ENCODE measurements around the gene PIAS4.

Gene PIAS4

DNA sequence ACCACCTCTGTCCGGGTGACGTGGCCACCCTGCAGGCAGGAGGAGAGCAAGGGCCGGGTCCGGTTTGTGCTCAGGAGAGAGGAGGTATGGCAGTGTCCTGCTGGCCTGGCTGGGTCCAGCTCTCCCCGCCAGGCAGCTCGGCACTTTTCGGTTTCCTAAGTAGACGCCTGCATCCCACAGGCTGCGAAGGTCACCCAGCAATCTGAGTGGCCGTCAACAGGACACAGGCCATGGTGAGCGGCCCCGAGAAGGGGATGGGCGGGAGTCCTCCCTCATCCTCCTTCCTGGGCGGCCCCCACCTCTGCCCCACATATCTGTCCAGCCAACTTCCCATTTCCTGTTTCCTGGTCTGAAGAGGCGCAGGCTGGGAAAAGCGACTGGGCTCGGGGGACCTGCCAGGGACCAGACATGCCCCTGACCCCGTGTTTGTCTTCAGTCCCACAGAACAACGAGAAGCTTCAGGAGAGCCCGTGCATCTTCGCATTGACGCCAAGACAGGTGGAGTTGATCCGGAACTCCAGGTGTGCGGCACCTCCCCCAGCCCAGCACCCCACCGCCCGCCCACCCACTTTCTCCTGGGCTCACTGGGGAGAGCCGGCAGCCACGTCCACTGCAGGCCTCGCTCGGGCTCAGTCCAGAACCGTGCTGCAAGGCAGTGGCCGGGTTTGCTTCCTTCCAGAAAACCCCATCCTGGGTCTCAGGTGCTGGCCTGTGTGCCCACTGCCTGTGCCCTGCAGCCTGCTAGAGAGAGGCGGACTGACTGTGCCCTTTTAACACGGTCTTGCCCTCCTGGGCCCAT lies 16.3 kb downstream of the PIAS4 start:
- DNase-seq, result no peak

DNA sequence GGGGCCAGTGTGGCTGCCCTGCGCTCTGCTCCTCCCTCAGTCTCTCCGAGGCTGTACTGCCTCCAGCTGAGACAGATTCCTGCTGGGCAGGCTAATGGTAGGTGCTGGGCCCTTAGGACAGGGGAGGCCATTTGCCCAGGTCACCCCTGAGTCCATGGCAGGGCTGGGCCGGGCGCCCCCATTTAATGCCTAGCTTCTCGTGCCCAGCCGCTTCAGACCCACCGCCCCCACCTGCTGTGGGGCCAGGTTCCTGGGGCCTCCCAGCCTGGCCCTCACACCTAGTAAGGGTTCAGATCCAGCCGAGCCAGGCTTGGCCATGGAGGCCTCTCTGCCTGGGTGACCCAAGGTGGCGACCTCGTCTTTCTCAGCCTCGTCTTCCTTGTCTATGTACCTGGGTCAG lies 17.8 kb downstream of the PIAS4 start:
- no peak for DNase-seq

DNA sequence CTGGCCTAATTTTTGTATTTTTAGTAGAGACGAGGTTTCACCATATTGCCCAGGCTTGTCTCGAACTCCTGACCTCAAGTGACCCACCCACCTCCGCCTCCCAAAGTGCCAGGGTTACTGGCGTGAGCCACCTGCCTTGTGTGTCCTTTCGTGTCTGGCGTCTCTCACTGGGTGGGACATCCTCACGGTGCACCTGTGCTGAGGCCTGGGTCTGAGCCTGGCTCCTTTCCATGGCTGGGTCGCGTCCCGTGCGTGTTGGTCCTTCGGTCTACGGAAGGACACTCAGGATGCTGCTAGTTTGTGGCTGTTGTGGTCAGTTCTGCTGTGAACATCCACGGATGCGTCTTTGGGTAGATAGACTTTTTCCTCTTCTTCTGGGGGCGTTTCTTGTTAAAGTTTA lies 19.6 kb downstream of the PIAS4 start:
- no peak for DNase-seq

DNA sequence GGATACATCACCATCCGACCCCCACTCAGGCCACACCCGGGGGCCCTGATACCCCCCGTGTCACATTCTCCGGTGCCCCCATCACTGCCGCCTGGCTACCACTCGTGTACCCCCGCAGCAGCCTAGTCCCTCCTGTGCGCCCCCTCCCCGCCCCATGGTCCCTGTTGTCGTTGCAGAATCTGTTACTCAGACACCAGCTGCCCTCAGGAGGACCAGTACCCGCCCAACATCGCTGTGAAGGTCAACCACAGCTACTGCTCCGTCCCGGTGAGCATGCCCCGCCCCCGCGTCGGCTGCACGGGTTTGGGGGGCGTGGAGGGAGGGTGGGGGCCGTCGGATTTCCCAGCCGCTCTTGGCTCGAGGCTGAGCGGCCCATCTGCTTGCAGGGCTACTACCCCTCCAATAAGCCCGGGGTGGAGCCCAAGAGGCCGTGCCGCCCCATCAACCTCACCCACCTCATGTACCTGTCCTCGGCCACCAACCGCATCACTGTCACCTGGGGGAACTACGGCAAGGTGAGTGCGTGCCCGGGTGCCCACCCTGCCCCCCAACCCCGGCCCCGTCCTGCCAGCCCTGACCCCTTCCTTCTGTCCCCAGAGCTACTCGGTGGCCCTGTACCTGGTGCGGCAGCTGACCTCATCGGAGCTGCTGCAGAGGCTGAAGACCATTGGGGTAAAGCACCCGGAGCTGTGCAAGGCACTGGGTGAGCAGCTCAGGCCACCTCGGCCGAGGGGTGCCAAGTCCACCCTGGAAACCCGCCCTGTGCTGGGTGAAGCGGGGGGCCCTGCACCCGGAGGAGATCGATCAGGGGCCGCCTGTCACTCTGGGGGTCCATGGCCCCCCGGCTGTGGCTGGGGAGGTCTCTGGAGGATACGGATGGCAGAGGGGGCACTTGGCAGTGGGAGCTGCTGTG lies 21.1 kb downstream of the PIAS4 start:
- DNase-seq, result no peak

DNA sequence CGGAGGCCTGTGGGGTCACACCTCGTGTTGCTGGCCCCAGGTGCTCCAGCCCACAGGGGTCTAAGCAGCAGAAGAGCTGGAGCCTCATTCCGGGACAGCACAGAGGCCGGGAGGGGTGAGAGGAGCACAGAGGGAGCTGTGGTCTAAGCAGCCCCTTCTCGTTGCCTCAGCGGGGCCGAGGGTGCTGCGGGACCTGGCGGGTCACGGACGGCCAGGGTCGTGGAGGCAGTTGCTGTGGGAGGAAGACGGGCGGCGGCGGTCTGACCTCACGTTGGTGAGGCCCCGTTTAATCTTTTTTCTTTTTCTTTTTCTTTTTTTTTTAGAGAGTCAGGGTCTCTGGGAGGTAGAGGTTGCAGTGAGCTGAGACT lies 21.7 kb downstream of the PIAS4 start:
- DNase-seq, result no peak

- no peak for DNase-seq
Observed at GRCh38 chr19:4030552-4030951, 23.0 kb downstream of the PIAS4 start.

- no peak for DNase-seq
Observed at GRCh38 chr19:4030981-4031380, 23.4 kb downstream of the PIAS4 start.

GRCh38 chr19:4031420-4031819 lies 23.9 kb downstream of the PIAS4 start:
- DNase-seq, result no peak

- no peak for DNase-seq
Observed at GRCh38 chr19:4032436-4032835, 24.9 kb downstream of the PIAS4 start.

DNA sequence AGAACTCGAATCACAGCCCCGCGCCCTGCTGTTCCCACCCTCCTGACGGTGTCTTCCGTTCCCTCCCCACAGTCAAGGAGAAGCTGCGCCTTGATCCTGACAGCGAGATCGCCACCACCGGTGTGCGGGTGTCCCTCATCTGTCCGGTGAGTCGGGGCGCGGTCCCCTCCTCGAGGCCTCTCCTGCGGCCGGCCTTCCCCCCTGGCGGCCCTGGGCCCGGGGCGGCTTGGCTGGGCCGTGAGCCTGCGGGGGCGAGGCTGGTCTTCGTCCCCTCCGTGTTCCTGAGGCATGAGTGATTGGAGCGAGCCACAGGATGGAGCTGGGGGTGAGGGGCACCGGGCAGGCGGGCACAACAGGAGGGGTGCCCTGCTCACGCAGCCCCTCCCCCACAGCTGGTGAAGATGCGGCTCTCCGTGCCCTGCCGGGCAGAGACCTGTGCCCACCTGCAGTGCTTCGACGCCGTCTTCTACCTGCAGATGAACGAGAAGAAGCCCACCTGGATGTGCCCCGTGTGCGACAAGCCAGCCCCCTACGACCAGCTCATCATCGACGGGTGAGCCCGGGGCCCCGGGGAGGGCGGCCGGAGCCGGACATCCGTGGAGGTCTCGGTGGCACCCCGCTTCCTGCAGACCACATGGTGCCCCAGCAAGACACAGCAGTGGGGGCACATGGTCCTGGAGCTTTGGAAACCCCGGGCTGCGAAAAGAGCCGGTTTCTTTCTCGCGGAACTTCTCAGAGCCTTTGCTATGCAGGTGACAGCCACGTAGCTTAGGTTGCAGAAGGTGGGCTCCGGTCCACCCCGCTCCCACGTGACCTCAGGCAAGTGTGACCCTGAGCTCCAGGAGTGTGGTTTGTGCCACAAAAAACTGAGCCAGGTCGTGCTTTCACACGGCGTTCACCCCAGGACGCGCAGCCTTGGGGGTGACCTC lies 25.8 kb downstream of the PIAS4 start:
- no peak for DNase-seq

- no peak for DNase-seq
Observed at GRCh38 chr19:4034048-4035017, 26.8 kb downstream of the PIAS4 start.

- no peak for DNase-seq
Observed at GRCh38 chr19:4035018-4035566, 27.6 kb downstream of the PIAS4 start.

DNA sequence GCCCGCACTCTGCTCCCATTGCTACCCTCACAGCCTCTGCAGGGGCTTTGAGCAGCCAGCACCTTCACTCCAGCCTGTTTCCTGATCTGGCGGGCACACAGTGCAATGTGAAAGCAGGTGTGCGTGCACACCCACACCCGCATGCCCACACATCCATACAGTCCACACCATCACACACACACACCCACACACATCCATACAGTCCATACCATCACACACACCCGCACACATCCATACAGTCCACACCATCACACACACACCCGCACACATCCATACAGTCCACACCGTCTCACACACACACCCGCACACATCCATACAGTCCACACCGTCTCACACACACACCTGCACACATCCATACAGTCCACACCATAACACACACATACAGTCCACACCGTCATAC lies 28.0 kb downstream of the PIAS4 start:
- DNase-seq, result no peak

DNA sequence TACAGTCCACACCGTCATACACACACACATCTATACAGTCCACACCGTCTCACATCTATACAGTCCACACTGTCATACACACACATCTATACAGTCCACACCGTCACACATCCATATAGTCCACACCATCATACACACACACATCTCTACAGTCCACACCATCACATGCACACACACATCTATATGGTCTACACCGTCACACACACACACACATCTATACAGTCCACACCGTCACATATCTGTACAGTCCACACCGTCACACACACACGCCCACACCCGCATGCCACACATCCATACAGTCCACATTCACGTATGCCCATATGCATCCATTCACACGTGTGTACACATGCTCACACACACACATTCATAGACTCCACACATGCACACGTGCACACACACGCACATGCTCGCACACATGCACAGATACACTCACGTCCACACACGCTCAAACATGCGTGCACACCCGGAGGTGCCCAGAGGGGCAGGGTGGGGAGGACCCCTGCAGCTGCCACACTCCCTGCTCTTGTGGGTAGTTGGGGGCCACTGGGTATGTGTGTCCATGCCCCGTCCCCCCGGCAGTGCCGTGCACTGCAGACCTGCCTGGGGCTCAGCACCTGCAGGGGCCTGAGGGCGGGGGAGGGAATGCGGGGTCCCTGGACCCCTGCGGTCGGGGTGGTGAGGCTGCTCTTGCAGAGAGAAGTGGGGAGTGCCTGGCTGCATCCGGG lies 29.2 kb downstream of the PIAS4 start:
- DNase-seq, result no peak

- DNase-seq, result no peak
Observed at GRCh38 chr19:4037301-4037949, 29.9 kb downstream of the PIAS4 start.

DNA sequence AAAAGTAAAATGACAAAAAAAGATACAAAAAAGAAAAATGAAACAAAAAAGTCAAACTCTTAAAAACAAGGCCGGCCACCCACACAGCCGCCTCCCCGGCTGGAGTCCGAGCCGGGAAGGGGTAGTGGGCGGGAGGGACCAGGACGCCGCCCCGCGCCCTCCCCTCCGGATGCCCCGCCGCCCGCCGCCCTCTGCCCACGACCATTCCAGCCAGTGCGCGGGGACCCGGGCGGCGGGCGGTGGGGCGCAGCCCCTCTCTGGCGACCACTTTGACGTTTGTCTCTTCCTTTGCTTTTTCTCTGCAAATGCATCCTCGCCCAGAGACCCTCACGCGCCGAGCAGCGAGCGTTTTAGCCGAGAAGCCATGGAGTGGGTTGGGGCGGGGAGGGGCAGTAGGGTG lies 30.5 kb downstream of the PIAS4 start:
- DNase-seq, result no peak

DNA sequence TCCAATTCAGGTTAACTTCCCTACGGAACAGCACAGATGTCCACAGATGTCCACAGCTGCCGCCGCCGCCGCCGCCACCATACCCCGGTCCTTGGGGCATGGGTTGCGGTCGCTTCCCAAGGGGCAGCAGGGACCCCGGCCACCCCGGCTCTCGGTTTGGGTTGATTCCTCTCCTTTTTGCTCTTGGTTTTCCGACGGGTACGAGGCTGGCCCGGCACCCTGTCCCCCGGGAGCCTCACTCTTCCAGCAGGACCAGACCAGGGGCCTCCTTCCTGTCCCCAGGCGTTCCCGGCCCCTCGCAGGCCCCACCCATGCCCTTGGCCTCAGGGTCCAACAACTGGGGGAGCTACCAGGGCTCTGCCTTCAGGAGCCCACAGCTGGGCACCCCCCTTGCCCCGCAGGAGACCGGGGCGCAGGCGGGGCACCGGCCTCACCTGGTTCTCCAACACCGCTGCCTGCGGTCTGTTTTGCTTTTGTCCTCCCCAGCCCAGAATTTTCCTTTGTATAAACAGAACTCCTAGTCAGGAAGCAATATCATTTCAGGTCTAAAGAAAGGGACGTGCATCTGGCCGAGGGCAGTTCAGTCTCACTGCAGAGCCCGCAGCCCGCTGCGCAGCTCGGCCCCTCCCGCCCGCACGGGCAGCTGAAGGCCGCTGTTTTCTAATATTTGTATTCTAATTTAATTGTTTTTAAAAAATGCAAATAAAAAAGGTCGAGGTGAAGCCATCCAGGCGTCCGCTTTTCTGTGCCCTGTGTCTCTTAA lies 31.3 kb downstream of the PIAS4 start:
- no peak for DNase-seq

DNA sequence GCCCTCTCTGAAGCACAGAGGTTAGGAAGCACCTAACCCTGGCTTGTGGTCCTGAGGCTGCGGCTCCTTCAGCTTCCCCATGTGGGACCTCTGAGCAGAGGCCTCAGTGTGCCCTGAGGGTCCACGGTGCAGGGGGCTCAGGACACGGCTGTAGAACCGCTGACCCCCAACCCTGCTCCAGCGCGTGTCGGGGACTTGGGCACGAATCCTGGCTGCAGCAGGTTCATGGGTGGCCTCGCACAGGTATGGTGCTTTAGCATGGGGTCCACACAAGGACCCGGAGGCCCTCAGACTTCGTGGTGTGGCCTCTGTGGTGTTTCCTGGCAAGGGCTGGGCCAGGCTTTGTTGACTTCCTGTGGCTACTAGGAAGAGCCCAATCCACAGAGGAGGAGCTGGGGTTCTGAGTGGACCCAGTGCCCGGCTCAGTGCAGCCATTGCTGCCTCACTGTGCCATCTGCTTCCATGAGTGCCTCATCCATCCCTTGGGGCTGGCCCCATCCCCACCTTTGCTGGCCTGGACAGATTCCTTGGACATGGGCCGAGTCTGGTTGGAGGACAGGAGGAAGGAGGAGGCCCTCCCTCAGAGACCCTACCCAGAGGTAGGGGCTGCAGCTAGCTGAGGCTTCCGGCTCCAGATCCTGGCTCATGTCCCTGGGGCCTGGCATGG lies 34.7 kb downstream of the PIAS4 start:
- DNase-seq, result no peak

DNA sequence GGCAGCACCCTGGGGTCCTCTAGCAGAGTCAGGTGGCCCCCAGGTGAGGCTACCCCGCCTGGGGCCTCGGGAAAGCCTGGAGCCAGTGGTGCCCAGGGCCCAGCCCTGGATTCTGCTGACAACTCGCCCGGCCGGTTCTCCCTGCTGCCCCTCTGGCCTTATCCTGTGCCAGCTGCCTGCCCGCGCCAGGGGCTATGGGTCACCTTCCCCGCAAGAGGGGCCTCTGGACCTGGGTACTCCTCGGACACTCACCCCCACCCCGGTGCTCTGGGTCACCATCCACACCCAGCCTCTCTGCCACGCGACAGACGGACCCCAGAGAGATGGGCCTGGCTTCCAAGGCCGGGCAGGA lies 35.2 kb downstream of the PIAS4 start:
- DNase-seq, result no peak
